Activated naive CD8-positive, alpha-beta T cell (primary cell): ENCODE results near the gene CSTA.

ENCODE experiments used
- H3K27ac Mint-ChIP-seq: one replicate; pipeline ENCODE4 v1.8.0; 2021; ENCODE audit warnings: mixed read lengths
- H3K27me3 Mint-ChIP-seq: one replicate; pipeline ENCODE4 v1.8.0; 2021; ENCODE audit warnings: mixed read lengths
- H3K36me3 Mint-ChIP-seq: one replicate; pipeline ENCODE4 v1.8.0; 2021; ENCODE audit warnings: mixed read lengths
- H3K4me1 Mint-ChIP-seq: one replicate; pipeline ENCODE4 v1.8.0; 2021; ENCODE audit warnings: low read depth, mixed read lengths
- H3K4me3 Mint-ChIP-seq: one replicate; pipeline ENCODE4 v1.8.0; 2021; ENCODE audit warnings: mild to moderate bottlenecking, mixed read lengths
- H3K9me3 Mint-ChIP-seq: one replicate; pipeline ENCODE4 v1.8.0; 2021; ENCODE audit warnings: low read depth, mixed read lengths

CSTA gene

DNA sequence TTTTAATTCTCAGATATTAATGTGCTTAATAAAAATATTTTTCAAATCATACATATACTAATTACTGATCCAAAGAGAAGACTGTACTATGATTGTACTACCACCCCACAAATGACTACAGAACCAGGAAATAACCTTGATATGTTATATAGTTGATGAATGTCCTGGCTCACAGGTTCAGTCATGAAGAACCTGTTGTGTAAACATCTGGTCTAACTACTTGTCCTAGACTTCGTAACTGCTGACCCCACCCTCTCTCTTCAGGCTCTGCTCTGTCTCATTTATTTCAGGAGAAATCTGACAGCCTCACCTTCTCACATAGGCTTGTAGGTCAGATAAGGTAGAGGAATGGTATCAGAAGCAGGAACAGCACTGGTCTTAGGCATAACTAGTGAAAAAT, 14.7 kb upstream of the CSTA start:
- no peaks in the 10 kb centered on the region for H3K36me3 Mint-ChIP-seq
- H3K4me3 Mint-ChIP-seq, result no peak overlapping the region
- H3K27ac Mint-ChIP-seq, result no peak overlapping the region
- no peaks in the 10 kb centered on the region for H3K27me3 Mint-ChIP-seq
- peaks cover 6% of the 10 kb centered on the region for H3K4me1 Mint-ChIP-seq
- no peaks in the 10 kb centered on the region for H3K9me3 Mint-ChIP-seq

DNA sequence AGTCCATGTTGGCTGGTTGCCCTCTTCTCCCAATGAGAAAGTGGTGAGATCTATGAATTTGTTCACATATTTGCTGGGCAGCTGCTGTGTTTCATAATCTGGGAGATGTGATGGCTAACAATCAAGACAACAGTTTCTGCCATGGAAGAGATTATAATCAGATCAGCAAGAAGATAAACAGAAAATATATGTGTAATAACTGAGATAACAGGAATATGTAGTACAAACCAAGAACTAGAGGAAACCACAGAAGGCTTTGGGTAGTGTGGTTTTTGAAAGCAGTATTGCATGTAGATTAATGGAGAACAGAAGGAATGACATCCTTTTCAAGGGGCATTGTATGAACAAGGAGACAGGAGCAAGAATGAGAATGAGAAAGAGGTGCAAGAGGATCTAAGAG, 12.2 kb upstream of the CSTA start:
- H3K4me1 Mint-ChIP-seq, result peaks cover 6% of the 10 kb centered on the region
- no peaks in the 10 kb centered on the region for H3K9me3 Mint-ChIP-seq
- peaks cover 3% of the 10 kb centered on the region for H3K27me3 Mint-ChIP-seq
- H3K27ac Mint-ChIP-seq, result no peak overlapping the region
- H3K36me3 Mint-ChIP-seq, result no peaks in the 10 kb centered on the region
- H3K4me3 Mint-ChIP-seq, result no peak overlapping the region

DNA sequence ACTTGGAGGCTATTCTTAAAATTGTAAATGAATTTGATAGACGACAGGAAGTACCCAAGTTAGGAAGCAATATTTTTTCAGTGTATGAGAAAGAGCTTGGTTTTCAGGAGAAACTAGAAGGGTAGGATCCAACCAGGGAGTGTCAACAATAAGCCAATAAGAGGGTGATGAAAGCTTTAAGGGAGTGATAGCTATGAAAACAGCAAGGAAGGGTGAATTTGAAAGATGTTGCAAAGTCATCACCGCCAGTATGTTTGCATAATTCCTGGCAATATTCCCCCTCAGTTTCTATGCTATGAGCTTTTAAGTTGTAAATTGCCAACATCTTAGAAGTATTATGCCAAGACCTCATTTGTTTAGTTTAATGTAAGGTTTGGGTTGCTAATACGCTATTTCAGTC, 11.8 kb upstream of the CSTA start:
- H3K4me1 Mint-ChIP-seq, result peaks cover 6% of the 10 kb centered on the region
- H3K9me3 Mint-ChIP-seq, result no peaks in the 10 kb centered on the region
- H3K27ac Mint-ChIP-seq, result no peak overlapping the region
- H3K36me3 Mint-ChIP-seq, result no peaks in the 10 kb centered on the region
- peaks cover 3% of the 10 kb centered on the region for H3K27me3 Mint-ChIP-seq
- H3K4me3 Mint-ChIP-seq, result no peak overlapping the region

DNA sequence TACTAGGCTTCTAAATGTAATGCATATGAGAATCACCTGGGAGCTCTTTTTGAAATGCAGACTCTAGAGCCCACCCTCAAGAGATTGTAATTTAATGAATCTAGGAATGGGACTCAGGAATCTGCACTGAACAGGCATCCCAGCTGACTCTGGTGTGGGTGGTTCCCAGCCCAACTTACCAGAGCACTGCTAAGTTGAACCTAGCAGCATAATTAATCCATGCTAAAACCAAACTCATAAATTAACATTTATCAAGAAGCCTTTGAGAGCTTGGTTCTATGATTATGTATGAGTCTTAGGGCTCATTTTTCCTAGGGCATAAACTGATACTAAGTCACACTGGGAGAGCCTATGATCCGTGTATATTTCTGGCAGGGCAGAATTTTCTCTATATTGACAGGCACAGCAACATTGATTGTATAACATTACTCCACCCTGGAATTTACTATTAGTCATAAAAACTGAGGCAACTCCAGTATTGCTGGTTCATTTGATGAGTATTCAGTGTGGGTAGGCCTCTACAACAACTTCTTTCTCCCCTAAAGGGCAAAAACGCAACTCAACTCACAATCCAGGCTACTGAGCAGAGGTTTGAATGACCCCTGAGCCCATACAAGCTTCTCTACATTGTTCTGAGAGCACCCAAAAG, 10.7 kb upstream of the CSTA start:
- no peak overlapping the region for H3K27ac Mint-ChIP-seq
- peaks cover 3% of the 10 kb centered on the region for H3K27me3 Mint-ChIP-seq
- H3K36me3 Mint-ChIP-seq, result no peaks in the 10 kb centered on the region
- H3K9me3 Mint-ChIP-seq, result no peaks in the 10 kb centered on the region
- H3K4me3 Mint-ChIP-seq, result no peak overlapping the region
- H3K4me1 Mint-ChIP-seq, result peaks cover 6% of the 10 kb centered on the region

DNA sequence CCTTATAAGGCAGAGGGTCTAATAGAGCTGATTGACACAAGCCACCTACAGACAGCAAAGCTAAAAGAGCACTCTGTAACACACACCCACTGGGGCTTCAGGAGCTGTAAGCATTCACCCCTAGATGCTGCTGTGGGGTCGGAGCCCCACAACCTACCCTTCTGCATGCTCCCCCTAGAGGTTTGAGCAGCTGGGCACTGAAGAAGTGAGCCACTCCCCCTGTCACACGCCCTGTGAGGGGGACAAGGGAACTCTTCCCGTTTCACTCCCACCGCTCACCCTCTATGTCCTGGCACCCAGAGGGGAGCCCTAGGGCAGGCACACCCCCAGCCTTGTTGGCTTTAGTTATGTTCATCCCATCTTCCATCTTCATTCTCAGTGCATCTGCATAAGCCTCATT, 9.4 kb upstream of the CSTA start:
- H3K27ac Mint-ChIP-seq, result no peak overlapping the region
- H3K9me3 Mint-ChIP-seq, result peaks cover 7% of the 10 kb centered on the region
- peaks cover 3% of the 10 kb centered on the region for H3K27me3 Mint-ChIP-seq
- H3K4me1 Mint-ChIP-seq, result peaks cover 6% of the 10 kb centered on the region
- no peak overlapping the region for H3K4me3 Mint-ChIP-seq
- peaks cover 2% of the 10 kb centered on the region for H3K36me3 Mint-ChIP-seq

DNA sequence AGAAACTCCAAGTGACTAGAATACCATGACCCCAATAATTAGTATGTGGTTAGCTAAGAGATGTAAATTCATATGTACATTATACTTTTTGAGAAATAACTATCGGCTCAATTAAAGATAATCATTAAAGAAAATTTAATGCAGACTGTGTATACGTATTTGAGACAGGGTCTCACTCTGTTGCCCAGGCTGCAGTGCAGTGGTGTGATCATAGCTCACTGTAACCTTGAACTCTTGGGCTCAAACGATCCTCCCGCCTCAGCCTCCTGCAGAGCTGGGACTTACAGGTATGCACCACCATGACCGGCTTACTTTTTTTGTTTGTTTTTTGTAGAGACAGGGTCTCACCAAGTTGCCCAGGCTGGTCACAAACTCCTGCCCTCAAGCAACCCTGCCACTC, 8.7 kb upstream of the CSTA start:
- H3K27me3 Mint-ChIP-seq, result peaks cover 3% of the 10 kb centered on the region
- peaks cover 2% of the 10 kb centered on the region for H3K36me3 Mint-ChIP-seq
- H3K4me1 Mint-ChIP-seq, result peaks cover 9% of the 10 kb centered on the region
- H3K27ac Mint-ChIP-seq, result no peak overlapping the region
- H3K4me3 Mint-ChIP-seq, result no peak overlapping the region
- H3K9me3 Mint-ChIP-seq, result peaks cover 8% of the 10 kb centered on the region

DNA sequence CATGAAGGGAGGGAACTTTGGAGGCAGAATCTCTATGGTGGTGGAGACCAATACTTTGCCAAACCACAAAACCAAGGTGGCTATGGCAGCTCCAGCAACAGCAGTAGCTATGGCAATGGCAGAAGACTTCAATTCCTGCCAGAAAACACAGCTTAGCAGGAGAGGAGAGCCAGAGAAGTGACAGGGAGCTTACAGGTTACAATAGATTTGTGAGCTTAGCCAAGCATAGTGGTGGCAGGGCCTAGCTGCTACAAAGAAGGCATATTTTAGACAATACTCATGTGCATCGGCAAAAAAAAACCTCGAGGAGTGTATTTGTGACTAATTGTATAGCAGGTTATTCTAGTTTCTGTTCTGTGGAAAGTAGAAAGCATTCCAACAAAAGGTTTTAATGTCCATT, 6.4 kb upstream of the CSTA start:
- no peak overlapping the region for H3K4me3 Mint-ChIP-seq
- peaks cover 3% of the 10 kb centered on the region for H3K27me3 Mint-ChIP-seq
- H3K36me3 Mint-ChIP-seq, result peaks cover 2% of the 10 kb centered on the region
- no peak overlapping the region for H3K27ac Mint-ChIP-seq
- H3K9me3 Mint-ChIP-seq, result peaks cover 8% of the 10 kb centered on the region
- H3K4me1 Mint-ChIP-seq, result peaks cover 20% of the 10 kb centered on the region

DNA sequence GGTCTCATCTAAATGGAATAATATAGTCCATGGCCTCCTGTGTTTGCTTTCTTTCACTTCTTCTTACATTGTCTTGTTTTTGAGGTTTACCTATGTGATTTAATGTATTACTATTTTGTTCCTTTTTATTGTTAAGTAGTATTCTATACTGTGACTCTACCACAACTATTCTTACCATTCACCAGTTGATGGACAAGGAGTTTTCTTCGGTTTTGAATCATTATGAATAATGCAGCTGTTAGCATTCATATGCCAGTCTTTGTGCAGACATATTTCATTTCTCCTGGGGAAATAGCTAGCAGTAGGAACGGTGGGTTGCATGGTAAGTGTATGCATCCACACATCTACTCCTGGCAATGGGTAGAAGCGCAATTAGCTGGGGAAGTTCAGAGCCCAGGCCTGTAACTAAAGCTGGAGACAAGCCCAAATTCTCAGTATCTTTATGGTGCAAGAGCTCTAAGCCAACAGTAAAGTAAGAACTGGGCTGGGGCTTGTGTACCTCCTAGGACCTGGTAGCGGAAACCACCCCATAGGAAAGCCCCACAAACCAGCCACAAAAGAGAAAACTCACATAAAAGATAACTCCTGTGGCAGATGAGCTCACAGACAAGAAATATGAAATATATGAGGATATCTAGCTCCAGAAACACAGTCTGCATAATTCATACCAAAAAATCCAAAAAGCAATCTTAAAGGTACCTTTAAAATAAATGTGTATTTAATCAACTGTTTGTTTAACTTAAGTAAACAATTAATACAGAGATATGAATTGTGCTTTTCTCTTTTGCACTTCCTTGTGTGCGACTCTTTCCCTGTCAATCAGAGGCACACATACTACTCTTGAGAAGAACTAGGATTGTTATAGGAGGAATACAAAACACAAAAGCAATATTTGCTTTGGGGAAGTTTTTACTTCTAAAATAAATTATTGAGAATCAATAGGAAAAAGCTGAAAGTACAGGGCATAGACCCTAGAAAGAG, 2.7 kb upstream of the CSTA start:
- peaks cover 20% of the 10 kb centered on the region for H3K4me1 Mint-ChIP-seq
- H3K36me3 Mint-ChIP-seq, result peaks cover 2% of the 10 kb centered on the region
- H3K9me3 Mint-ChIP-seq, result peaks cover 8% of the 10 kb centered on the region
- H3K4me3 Mint-ChIP-seq, result peak overlapping the region; percentile 7
- H3K27ac Mint-ChIP-seq, result no peak overlapping the region
- no peaks in the 10 kb centered on the region for H3K27me3 Mint-ChIP-seq

DNA sequence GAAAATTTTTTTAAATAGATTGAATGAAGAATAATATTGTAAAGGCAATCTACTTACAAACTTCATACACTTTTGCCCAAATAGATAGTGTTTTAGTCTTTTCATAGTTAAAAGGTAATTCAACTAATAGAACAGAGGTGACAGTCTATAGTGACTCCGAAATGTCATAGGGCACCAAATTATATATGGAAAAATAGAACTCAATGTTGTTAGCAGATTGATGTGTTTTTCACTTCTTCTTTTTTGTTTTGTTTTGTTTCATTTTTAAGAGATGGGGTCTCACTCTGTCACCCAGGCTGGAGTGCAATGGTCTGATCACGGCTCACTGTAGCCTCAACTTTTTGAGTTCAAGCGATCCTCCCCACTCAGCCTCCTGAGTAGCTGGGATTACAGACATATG, 721 bp downstream of the CSTA start:
- no peaks in the 10 kb centered on the region for H3K9me3 Mint-ChIP-seq
- H3K27ac Mint-ChIP-seq, result no peak overlapping the region
- H3K36me3 Mint-ChIP-seq, result no peaks in the 10 kb centered on the region
- no peak overlapping the region for H3K4me3 Mint-ChIP-seq
- peaks cover 20% of the 10 kb centered on the region for H3K4me1 Mint-ChIP-seq
- H3K27me3 Mint-ChIP-seq, result no peaks in the 10 kb centered on the region

DNA sequence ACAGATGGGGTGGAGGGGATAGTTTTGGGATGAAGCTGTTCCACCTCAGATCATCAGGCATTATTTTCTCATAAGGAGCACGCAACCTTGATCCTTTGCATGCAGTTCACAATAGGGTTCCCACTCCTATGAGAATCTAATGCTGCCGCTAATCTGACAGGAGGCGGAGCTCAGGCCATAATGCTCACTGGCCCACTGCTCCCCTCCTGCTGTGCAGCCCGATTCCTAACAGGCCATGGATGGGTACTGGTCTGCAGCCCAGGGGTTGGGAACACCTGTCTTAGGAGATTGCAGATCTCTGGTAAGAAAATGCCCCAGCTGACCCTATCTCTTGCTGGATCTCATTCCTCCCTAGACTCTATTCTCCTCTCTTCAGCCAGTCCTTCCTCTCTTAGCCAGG, 6.8 kb downstream of the CSTA start:
- H3K4me3 Mint-ChIP-seq, result no peak overlapping the region
- H3K27ac Mint-ChIP-seq, result no peak overlapping the region
- no peaks in the 10 kb centered on the region for H3K9me3 Mint-ChIP-seq
- no peaks in the 10 kb centered on the region for H3K4me1 Mint-ChIP-seq
- no peaks in the 10 kb centered on the region for H3K36me3 Mint-ChIP-seq
- peaks cover 5% of the 10 kb centered on the region for H3K27me3 Mint-ChIP-seq

DNA sequence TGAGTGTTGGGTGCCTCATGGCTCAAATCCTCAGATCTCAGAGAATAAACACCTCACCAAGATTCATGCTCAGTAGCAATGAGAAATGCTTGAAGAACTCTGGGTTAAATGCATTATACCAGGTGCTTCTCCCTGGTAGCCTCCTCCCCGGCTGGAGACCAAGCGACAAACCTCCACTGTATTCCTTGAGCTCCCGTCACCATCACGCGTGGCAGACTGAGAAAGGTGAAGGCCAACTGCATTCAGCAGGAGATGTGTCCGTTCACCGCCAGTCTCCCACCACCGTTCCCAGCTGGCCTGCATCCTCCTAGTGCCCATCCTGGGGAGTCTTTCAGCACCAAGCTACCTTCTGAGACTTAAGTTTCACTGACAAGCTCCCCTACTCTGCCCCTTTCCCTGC, 7.5 kb downstream of the CSTA start:
- no peak overlapping the region for H3K4me3 Mint-ChIP-seq
- H3K4me1 Mint-ChIP-seq, result no peaks in the 10 kb centered on the region
- peaks cover 5% of the 10 kb centered on the region for H3K27me3 Mint-ChIP-seq
- H3K9me3 Mint-ChIP-seq, result no peaks in the 10 kb centered on the region
- H3K36me3 Mint-ChIP-seq, result no peaks in the 10 kb centered on the region
- no peak overlapping the region for H3K27ac Mint-ChIP-seq

DNA sequence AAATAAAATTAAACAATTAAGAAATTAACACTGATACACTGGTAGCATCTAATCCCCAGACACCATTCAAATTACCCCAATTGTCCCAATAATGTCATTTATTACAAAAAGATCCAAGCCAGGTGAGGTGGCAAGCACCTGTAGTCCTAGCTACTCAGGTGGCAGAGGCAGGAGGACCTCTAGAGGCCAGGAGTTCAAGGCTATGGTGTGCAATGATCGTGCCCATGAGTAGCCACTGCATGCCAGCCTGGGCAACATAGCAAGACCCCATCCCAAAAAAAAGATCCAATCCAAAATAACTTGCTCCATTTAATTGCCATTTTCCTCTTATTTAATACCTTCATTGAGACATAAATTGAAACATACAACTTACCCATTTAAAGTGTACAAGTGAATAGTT, 17.8 kb downstream of the CSTA start:
- Mint-ChIP-seq H3K9me3 (no peaks in the 10 kb centered on the region), H3K27me3 (peaks cover 7% of the 10 kb centered on the region), H3K4me1 (no peaks in the 10 kb centered on the region), H3K27ac (no peak overlapping the region), H3K36me3 (no peaks in the 10 kb centered on the region), H3K4me3 (no peak overlapping the region)

DNA sequence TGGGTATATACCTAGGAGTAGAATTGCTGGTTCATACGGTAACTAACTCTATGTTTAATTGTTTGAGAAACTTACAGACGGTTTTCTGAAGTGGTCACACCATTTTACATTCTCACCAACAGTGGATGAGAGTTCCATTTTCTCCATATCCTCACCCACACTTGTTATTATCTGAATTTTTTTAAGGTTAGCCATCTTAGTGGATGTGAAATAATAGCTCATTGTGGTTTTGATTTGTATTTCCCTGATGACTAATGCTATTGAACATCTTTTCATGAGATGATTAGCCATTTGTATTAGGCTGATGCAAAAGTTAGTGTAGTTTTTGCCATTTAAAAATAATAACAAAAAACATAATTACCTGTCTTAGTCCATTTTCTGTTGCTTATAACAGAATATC, 18.6 kb downstream of the CSTA start:
- Mint-ChIP-seq H3K9me3 (no peaks in the 10 kb centered on the region), H3K4me1 (no peaks in the 10 kb centered on the region), H3K27me3 (peaks cover 10% of the 10 kb centered on the region), H3K4me3 (no peak overlapping the region), H3K36me3 (no peaks in the 10 kb centered on the region), H3K27ac (no peak overlapping the region)

DNA sequence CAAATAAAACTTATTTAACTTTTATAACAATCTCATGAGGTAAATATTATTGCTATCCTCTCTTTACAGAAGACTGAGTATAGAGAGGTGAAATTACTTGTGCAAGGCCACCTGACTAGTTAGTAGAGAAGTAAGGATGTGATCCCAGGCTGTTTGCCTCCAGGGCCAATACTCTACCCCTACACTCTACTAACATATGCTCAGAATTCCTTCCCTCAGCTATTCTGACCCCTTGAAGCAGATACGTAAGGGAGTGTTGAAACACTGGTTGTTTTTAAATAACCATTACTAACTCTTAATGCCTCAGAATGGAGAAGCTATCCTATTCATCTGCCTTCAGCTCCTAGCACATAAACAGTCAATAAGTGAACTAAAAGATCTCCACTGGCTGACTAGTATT, 24.1 kb downstream of the CSTA start:
- peaks cover 3% of the 10 kb centered on the region for H3K27me3 Mint-ChIP-seq
- H3K36me3 Mint-ChIP-seq, result no peaks in the 10 kb centered on the region
- no peaks in the 10 kb centered on the region for H3K4me1 Mint-ChIP-seq
- no peak overlapping the region for H3K4me3 Mint-ChIP-seq
- H3K9me3 Mint-ChIP-seq, result no peaks in the 10 kb centered on the region
- H3K27ac Mint-ChIP-seq, result no peak overlapping the region

DNA sequence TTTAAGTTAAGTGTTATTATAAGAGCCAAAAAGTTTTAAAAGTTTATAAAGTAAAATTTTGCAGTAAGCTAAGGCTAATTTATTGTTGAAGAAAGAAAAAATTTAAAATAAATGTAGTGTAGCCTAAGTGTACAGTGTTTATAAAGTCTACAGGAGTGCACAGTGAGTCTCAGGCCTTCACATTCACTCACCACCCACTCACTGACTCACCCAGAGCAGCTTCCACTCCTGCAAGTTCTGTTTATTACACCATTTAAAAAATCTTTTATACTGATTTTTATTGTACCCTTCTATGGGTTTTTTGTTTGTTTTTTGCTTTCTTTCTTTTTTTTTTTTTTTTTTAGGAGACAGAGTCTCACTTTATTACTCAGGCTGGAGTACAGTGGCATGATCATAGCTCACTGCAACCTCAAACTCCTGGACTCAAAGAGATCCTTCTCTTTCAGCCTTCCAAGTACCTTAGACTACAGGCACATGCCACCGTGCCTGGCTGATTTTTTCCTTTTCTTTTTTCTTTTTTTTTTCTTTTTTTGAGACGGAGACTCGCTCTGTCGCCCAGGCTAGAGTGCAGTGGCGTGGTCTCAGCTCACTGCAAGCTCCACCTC, 25.9 kb downstream of the CSTA start:
- Mint-ChIP-seq H3K4me3 (no peak overlapping the region), H3K36me3 (no peaks in the 10 kb centered on the region), H3K9me3 (no peaks in the 10 kb centered on the region), H3K4me1 (no peaks in the 10 kb centered on the region), H3K27me3 (peaks cover 3% of the 10 kb centered on the region), H3K27ac (no peak overlapping the region)
